Astrocyte of the cerebellum (primary cell): ENCODE results near the gene SURF6.
"Not testable (repeated sequence)": the region's sequence is repeated elsewhere in the genome, so short reads cannot be mapped to it uniquely, and the experiment has no call there.

Source experiments
- DNase-seq: peaks from one replicate; pipeline ENCODE4 v3.0.0-alpha.2; 2011; ENCODE audit warnings: low read depth
- H3K4me3 ChIP-seq: 2 replicates; pipeline ENCODE4 v1.5.1; 2011; ENCODE audit warnings: mild to moderate bottlenecking, low read depth, low read length, moderate library complexity
- CTCF ChIP-seq: IDR thresholded peaks from 2 replicates; pipeline ENCODE4 v1.5.1; 2012; ENCODE audit warnings: low read length, low read depth, moderate library complexity, mild to moderate bottlenecking; ENCODE audit errors: missing control alignments
- in situ Hi-C: cut with HindIII; loops from 2 replicates; pipeline ENCODE4 v1.10.0; 2017; ENCODE audit warnings: low sequenced_read_pairs

The SURF6 gene

GRCh38 chr9:133379153-133380086, 43.4 kb upstream of the SURF6 start:
- in situ Hi-C loops = loop anchor here (5.0 kb wide), 1 partner anchor 88 kb away; no protein-coding TSS in a partner anchor
- DNase-seq = no peak
- H3K4me3 ChIP-seq = no peak overlapping the region
- TF ChIP-seq CTCF = no peak

- DNase-seq = no peak
- in situ Hi-C loops = loop anchor here (5.0 kb wide), 1 partner anchor 89 kb away; no protein-coding TSS in a partner anchor
- no peak for TF ChIP-seq CTCF
- no peak overlapping the region for H3K4me3 ChIP-seq
Measured at GRCh38 chr9:133378408-133378962, 42.5 kb upstream of the SURF6 start.

- TF ChIP-seq CTCF = no peak
- in situ Hi-C loops = loop anchor here (5.0 kb wide), 1 partner anchor 90 kb away; no protein-coding TSS in a partner anchor
- no peak overlapping the region for H3K4me3 ChIP-seq
- no peak for DNase-seq
Measured at GRCh38 chr9:133377721-133378216, 41.8 kb upstream of the SURF6 start.

GRCh38 chr9:133377280-133377679, 41.3 kb upstream of the SURF6 start:
- DNase-seq, H3K4me3 ChIP-seq: not testable (repeated sequence)
- in situ Hi-C loops = loop anchor here (5.0 kb wide), 1 partner anchor 90 kb away; no protein-coding TSS in a partner anchor

GRCh38 chr9:133375724-133376654, 40.0 kb upstream of the SURF6 start, which contains the start of the genes STKLD1 and SURF4:
STKLD1 (plus strand) TSS chr9:133376366; CDS start chr9:133376474, 108 bp downstream.
SURF4 (minus strand) TSS chr9:133376060; CDS start chr9:133375969, 91 bp downstream.
- peak; percentile 88 for DNase-seq
- in situ Hi-C loops = loop anchor here (5.0 kb wide), 1 partner anchor 91 kb away; no protein-coding TSS in a partner anchor
- peak within 1 kb of the TSS; percentile 79 for H3K4me3 ChIP-seq
- TF ChIP-seq CTCF = no peak

GRCh38 chr9:133375116-133375723, 39.2 kb upstream of the SURF6 start:
- DNase-seq = no peak
- in situ Hi-C loops = loop anchor here (5.0 kb wide), 1 partner anchor 92 kb away; no protein-coding TSS in a partner anchor
- H3K4me3 ChIP-seq = peak overlapping the region; percentile 79
- peak; percentile 13 for TF ChIP-seq CTCF
